Neural cell (in vitro differentiated cells): Measurements from ENCODE around the gene CFAP100. TPM values are rescaled to one million over a fixed set of nuclear protein-coding genes. Genes with fewer than 3 reads are reported as not detected.

Experiments
- H2AFZ ChIP-seq: fragments of 200-600, 300-800 bp; sonication (generic), shearing (Covaris generic); 2 replicates; pipeline ENCODE4 v1.6.0; 2014; ENCODE audit warnings: low read depth, mild to moderate bottlenecking, antibody characterized with exemption, low read length, moderate library complexity
- H3F3A ChIP-seq: fragments of 200-600 bp; shearing (Covaris generic); 2 replicates; pipeline ENCODE4 v1.6.1; 2016; ENCODE audit warnings: mild to moderate bottlenecking, moderate library complexity, mixed read lengths, antibody characterized with exemption, low read length; ENCODE audit not compliant: insufficient read depth, poor library complexity, severe bottlenecking
- H3K27ac ChIP-seq: fragments of 200-600, 300-800 bp; sonication (generic), shearing (Covaris generic); 2 replicates; pipeline ENCODE4 v1.5.1; 2014; ENCODE audit warnings: mild to moderate bottlenecking, low read length, moderate library complexity
- H3K27me3 ChIP-seq: fragments of 300-800, 200-600 bp; sonication (generic), shearing (Covaris generic); 2 replicates; pipeline ENCODE4 v1.6.0; 2014; ENCODE audit warnings: mild to moderate bottlenecking, low read depth, low read length, moderate library complexity; ENCODE audit not compliant: insufficient read depth
- H3K36me3 ChIP-seq: fragments of 300-800, 200-600 bp; sonication (generic), shearing (Covaris generic); 2 replicates; pipeline ENCODE4 v1.5.1; 2014; ENCODE audit warnings: mild to moderate bottlenecking, antibody characterized with exemption, low read length, moderate library complexity; ENCODE audit not compliant: insufficient read depth
- H3K4me2 ChIP-seq: fragments of 300-800, 200-600 bp; sonication (generic), shearing (Covaris generic); 2 replicates; pipeline ENCODE4 v1.6.0; 2014; ENCODE audit warnings: mild to moderate bottlenecking, low read length
- H3K4me3 ChIP-seq: fragments of 300-800, 200-600 bp; sonication (generic), shearing (Covaris generic); 2 replicates; pipeline ENCODE4 v1.5.1; 2014; ENCODE audit warnings: mild to moderate bottlenecking, low read length, moderate library complexity
- H3K79me2 ChIP-seq: fragments of 200-600 bp; shearing (Covaris generic); replicated peaks from 2 replicates; pipeline ENCODE4 v1.6.0; 2014; ENCODE audit warnings: mild to moderate bottlenecking, low read length, moderate library complexity; ENCODE audit not compliant: insufficient read depth
- H3K9ac ChIP-seq: fragments of 300-800, 200-600 bp; sonication (generic), shearing (Covaris generic); 2 replicates; pipeline ENCODE4 v1.6.1; 2016; ENCODE audit warnings: mild to moderate bottlenecking, low read length, mixed read lengths
- H3K9me2 ChIP-seq: fragments of 200-600 bp; shearing (Covaris generic); 2 replicates; pipeline ENCODE4 v1.6.1; 2016; ENCODE audit warnings: mild to moderate bottlenecking, low read length, mixed read lengths; ENCODE audit not compliant: insufficient read depth
- H3K9me3 ChIP-seq: fragments of 200-600, 300-800 bp; sonication (generic), shearing (Covaris generic); 2 replicates; pipeline ENCODE4 v1.6.1; 2016; ENCODE audit warnings: mild to moderate bottlenecking, mixed run types, low read length, moderate library complexity, mixed read lengths
- H4K20me1 ChIP-seq: fragments of 200-600 bp; shearing (Covaris generic); 2 replicates; pipeline ENCODE4 v1.6.1; 2016; ENCODE audit warnings: mild to moderate bottlenecking, mixed run types; ENCODE audit not compliant: insufficient read depth
- EP300 ChIP-seq: fragments of 450-650 bp; conservative IDR thresholded peaks from 2 replicates; pipeline ENCODE4 v1.6.1; 2014; ENCODE audit warnings: antibody characterized with exemption, mild to moderate bottlenecking, moderate library complexity; ENCODE audit not compliant: poor library complexity, severe bottlenecking
- EZH2 ChIP-seq: fragments of 200-600, 300-800 bp; shearing (Covaris generic), sonication (generic); IDR thresholded peaks from 2 replicates; pipeline ENCODE4 v1.6.1; 2014; ENCODE audit warnings: antibody characterized with exemption, low read length, borderline replicate concordance, mild to moderate bottlenecking; ENCODE audit not compliant: insufficient read depth, poor library complexity, severe bottlenecking
- MXI1 ChIP-seq: fragments of 450-650 bp; conservative IDR thresholded peaks from 2 replicates; pipeline ENCODE4 v1.6.1; 2014; ENCODE audit warnings: antibody characterized with exemption, mild to moderate bottlenecking; ENCODE audit not compliant: poor library complexity, severe bottlenecking
- POLR2AphosphoS5 ChIP-seq: IDR thresholded peaks from 2 replicates; pipeline ENCODE4 v1.6.1; 2012
- RAD21 ChIP-seq: fragments of 450-650 bp; conservative IDR thresholded peaks from 2 replicates; pipeline ENCODE4 v1.6.1; 2014; ENCODE audit warnings: antibody characterized with exemption, mild to moderate bottlenecking, moderate library complexity
- SMC3 ChIP-seq: fragments of 450-650 bp; conservative IDR thresholded peaks from 2 replicates; pipeline ENCODE4 v1.6.1; 2014; ENCODE audit warnings: antibody characterized with exemption, mild to moderate bottlenecking, moderate library complexity; ENCODE audit not compliant: poor library complexity
- TAF1 ChIP-seq: IDR thresholded peaks from 2 replicates; pipeline ENCODE4 v1.6.1; 2012; ENCODE audit warnings: low read depth
- polyA plus RNA-seq: library from polyadenylated mRNA; depleted of rRNA; stranded (reverse); fragments of >200 nt; gene quantifications from 2 replicates; pipeline ENCODE4 v1.2.3, GENCODE V29; 2014
- TF ChIP-seq, protein P1 (sequence below): fragments of 450-650 bp; IDR thresholded peaks from 2 replicates; pipeline ENCODE4 v1.5.1; 2014; ENCODE audit warnings: antibody characterized with exemption, mild to moderate bottlenecking, moderate library complexity; ENCODE audit not compliant: poor library complexity, severe bottlenecking
- TF ChIP-seq, protein P2 (sequence below): IDR thresholded peaks from 2 replicates; pipeline ENCODE4 v1.6.1; 2012; ENCODE audit warnings: borderline replicate concordance

The CFAP100 gene
- polyA plus RNA-seq, 1 donor from 2014 or later = not detected

GRCh38 chr3:126456766-126457388 is 62.2 kb downstream of the CFAP100 start:
- no peaks in the 10 kb centered on the region for H3K9me2 ChIP-seq
- H4K20me1 ChIP-seq = peaks cover 7% of the 10 kb centered on the region
- H3K9me3 ChIP-seq = no peaks in the 10 kb centered on the region
- no peak overlapping the region for H3K27ac ChIP-seq
- H3F3A ChIP-seq = no peaks in the 10 kb centered on the region
- H3K4me3 ChIP-seq = no peak overlapping the region
- peaks cover 13% of the 10 kb centered on the region for H3K36me3 ChIP-seq
- H3K4me2 ChIP-seq = no peak overlapping the region
- no peak overlapping the region for H3K9ac ChIP-seq
- H2AFZ ChIP-seq = no peak overlapping the region
- no peak for TF ChIP-seq EZH2
- TF ChIP-seq, protein P1, sequence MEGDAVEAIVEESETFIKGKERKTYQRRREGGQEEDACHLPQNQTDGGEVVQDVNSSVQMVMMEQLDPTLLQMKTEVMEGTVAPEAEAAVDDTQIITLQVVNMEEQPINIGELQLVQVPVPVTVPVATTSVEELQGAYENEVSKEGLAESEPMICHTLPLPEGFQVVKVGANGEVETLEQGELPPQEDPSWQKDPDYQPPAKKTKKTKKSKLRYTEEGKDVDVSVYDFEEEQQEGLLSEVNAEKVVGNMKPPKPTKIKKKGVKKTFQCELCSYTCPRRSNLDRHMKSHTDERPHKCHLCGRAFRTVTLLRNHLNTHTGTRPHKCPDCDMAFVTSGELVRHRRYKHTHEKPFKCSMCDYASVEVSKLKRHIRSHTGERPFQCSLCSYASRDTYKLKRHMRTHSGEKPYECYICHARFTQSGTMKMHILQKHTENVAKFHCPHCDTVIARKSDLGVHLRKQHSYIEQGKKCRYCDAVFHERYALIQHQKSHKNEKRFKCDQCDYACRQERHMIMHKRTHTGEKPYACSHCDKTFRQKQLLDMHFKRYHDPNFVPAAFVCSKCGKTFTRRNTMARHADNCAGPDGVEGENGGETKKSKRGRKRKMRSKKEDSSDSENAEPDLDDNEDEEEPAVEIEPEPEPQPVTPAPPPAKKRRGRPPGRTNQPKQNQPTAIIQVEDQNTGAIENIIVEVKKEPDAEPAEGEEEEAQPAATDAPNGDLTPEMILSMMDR = no peak
- TF ChIP-seq EP300 = no peak
- TF ChIP-seq TAF1 = no peak
- no peak for TF ChIP-seq MXI1
- no peak for TF ChIP-seq RAD21
- TF ChIP-seq SMC3 = no peak
- TF ChIP-seq POLR2AphosphoS5 = no peak
- TF ChIP-seq, protein P2, sequence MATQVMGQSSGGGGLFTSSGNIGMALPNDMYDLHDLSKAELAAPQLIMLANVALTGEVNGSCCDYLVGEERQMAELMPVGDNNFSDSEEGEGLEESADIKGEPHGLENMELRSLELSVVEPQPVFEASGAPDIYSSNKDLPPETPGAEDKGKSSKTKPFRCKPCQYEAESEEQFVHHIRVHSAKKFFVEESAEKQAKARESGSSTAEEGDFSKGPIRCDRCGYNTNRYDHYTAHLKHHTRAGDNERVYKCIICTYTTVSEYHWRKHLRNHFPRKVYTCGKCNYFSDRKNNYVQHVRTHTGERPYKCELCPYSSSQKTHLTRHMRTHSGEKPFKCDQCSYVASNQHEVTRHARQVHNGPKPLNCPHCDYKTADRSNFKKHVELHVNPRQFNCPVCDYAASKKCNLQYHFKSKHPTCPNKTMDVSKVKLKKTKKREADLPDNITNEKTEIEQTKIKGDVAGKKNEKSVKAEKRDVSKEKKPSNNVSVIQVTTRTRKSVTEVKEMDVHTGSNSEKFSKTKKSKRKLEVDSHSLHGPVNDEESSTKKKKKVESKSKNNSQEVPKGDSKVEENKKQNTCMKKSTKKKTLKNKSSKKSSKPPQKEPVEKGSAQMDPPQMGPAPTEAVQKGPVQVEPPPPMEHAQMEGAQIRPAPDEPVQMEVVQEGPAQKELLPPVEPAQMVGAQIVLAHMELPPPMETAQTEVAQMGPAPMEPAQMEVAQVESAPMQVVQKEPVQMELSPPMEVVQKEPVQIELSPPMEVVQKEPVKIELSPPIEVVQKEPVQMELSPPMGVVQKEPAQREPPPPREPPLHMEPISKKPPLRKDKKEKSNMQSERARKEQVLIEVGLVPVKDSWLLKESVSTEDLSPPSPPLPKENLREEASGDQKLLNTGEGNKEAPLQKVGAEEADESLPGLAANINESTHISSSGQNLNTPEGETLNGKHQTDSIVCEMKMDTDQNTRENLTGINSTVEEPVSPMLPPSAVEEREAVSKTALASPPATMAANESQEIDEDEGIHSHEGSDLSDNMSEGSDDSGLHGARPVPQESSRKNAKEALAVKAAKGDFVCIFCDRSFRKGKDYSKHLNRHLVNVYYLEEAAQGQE = no peak
- peaks cover 12% of the 10 kb centered on the region for H3K79me2 ChIP-seq
- H3K27me3 ChIP-seq = no peaks in the 10 kb centered on the region

- Histone ChIP-seq H3K79me2 (peaks cover 16% of the 10 kb centered on the region), H3K36me3 (peaks cover 13% of the 10 kb centered on the region), H3K9ac (no peak overlapping the region), H3K9me3 (no peaks in the 10 kb centered on the region), H3K27ac (no peak overlapping the region), H3F3A (no peaks in the 10 kb centered on the region), H3K9me2 (no peaks in the 10 kb centered on the region), H3K4me3 (no peak overlapping the region), H4K20me1 (peaks cover 7% of the 10 kb centered on the region), H3K27me3 (no peaks in the 10 kb centered on the region), H3K4me2 (no peak overlapping the region), H2AFZ (no peak overlapping the region)
- TF ChIP-seq TAF1 (no peak), SMC3 (no peak), EZH2 (no peak), POLR2AphosphoS5 (no peak), MXI1 (no peak), RAD21 (no peak), EP300 (no peak)
- TF ChIP-seq, protein P2 = no peak
- TF ChIP-seq, protein P1 = no peak
Measured at GRCh38 chr3:126459111-126459762, 64.5 kb downstream of the CFAP100 start.
